Natural killer cell (primary cell): ENCODE data around the gene CYP3A7. TPM values are rescaled to one million over a fixed set of nuclear protein-coding genes. Genes with fewer than 3 reads are reported as not detected.
A peak's percentile ranks its signal among the peaks of the same experiment; 100 is the strongest.

Experiments
- ATAC-seq, 3 donors: fragments of 150-1000 bp in 2 of 3; fragments of 200-7000 bp in 1 of 3; cut with Tn5 transposase; 1 replicate in 1 of 3; 2 replicates in 2 of 3; pipeline ENCODE4 v1.10.0; 2021; ENCODE audit warnings: mild to moderate bottlenecking in 2 of 3, moderate library complexity in 2 of 3
- DNase-seq, 2 donors: peaks; one replicate each; pipeline versions ENCODE4 v3.0.0 to v3.0.0-alpha.2; 2013 to 2021; ENCODE audit warnings: mixed read lengths in 1 of 2
- H3K27ac ChIP-seq: one replicate; pipeline ENCODE4 v1.5.1; 2013; ENCODE audit warnings: mild to moderate bottlenecking, low read length
- H3K27me3 ChIP-seq: one replicate; pipeline ENCODE4 v1.6.1; 2013; ENCODE audit warnings: low read length; ENCODE audit not compliant: control insufficient read depth, insufficient read depth
- H3K36me3 ChIP-seq: one replicate; pipeline ENCODE4 v1.6.1; 2013; ENCODE audit warnings: low read length; ENCODE audit not compliant: control insufficient read depth, insufficient read depth
- H3K4me1 ChIP-seq: one replicate; pipeline ENCODE4 v1.6.1; 2013; ENCODE audit warnings: low read length; ENCODE audit not compliant: control insufficient read depth, insufficient read depth
- H3K4me3 ChIP-seq: one replicate; pipeline ENCODE4 v1.5.1; 2013; ENCODE audit warnings: low read length
- H3K9me3 ChIP-seq: one replicate; pipeline ENCODE4 v1.6.1; 2013; ENCODE audit warnings: low read length; ENCODE audit not compliant: control insufficient read depth, insufficient read depth
- H3K27ac Mint-ChIP-seq, 2 donors: one replicate each; pipeline ENCODE4 v1.8.0; 2022; ENCODE audit warnings: mild to moderate bottlenecking in 2 of 2, mixed read lengths in 2 of 2, moderate library complexity in 1 of 2
- H3K27me3 Mint-ChIP-seq, 2 donors: one replicate each; pipeline ENCODE4 v1.8.0; 2022; ENCODE audit warnings: low read depth in 2 of 2, mixed read lengths in 2 of 2
- H3K36me3 Mint-ChIP-seq: one replicate; pipeline ENCODE4 v1.8.0; 2022; ENCODE audit warnings: mixed read lengths
- H3K4me1 Mint-ChIP-seq, 2 donors: one replicate each; pipeline ENCODE4 v1.8.0; 2022; ENCODE audit warnings: mixed read lengths in 2 of 2
- H3K4me3 Mint-ChIP-seq: one replicate; pipeline ENCODE4 v1.8.0; 2022; ENCODE audit warnings: mild to moderate bottlenecking, moderate library complexity, mixed read lengths
- H3K9me3 Mint-ChIP-seq, 2 donors: one replicate each; pipeline ENCODE4 v1.8.0; 2022; ENCODE audit warnings: mixed read lengths in 2 of 2
- WGBS: methylation state at CpG from one replicate; pipeline ENCODE4 v1.1.7; 2013; ENCODE audit warnings: missing lambda C conversion rate; ENCODE audit not compliant: insufficient coverage; 5-methylcytosine and 5-hydroxymethylcytosine counted together
- intact Hi-C: fragments of 100-400 bp; cut with micrococcal nuclease; formaldehyde crosslinking; loops from one replicate; pipeline ENCODE4 v1.14.2; 2022
- total RNA-seq, 4 donors: library from RNA; stranded (reverse); fragments of 120-200 nt in 1 of 4; gene quantifications; one replicate each; pipeline versions ENCODE4 v1.2.3 to v1.2.4, GENCODE V29; 2013 to 2022
- TF ChIP-seq, protein P1 (sequence below): fragments of 200-600 bp; IDR thresholded peaks from one replicate; pipeline ENCODE4 v1.8.0; 2022; ENCODE audit warnings: antibody characterized with exemption

The CYP3A7 gene
- total RNA-seq, 3 donors from 2014 or later (not counting 1 experiment from before 2014, with no cell fraction given): not detected

DNA sequence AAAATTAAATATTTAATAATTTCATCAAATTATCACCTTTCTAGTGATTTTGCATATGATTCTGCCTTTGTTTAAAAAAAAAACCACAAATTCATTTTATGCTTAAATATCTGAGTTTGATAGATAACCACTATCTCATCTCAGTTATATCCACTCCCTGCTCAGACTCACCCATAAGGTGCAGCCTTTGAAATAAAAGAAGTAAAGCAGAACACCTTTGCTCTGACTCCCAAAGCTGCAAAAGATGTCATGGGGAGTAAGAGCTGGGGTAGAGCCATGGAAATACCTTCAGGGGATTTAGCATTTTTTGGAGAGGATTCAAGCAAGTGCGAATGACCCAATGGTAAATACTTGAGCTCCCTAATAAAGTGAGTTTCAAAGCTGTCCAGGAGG is 40.1 kb downstream of the CYP3A7 start:
- ATAC-seq (no peak), DNase-seq (no peak)
- Mint-ChIP-seq H3K36me3 (no peaks in the 10 kb centered on the region), H3K4me3 (no peak overlapping the region), H3K4me1 (no peaks in the 10 kb centered on the region), H3K27ac (no peak overlapping the region), H3K27me3 (peaks cover 0 to 1% of the 10 kb centered on the region in 2 donors), H3K9me3 (peaks cover 0 to 5% of the 10 kb centered on the region in 2 donors)
- Histone ChIP-seq H3K27ac (no peak overlapping the region), H3K4me3 (no peak overlapping the region), H3K36me3 (no peaks in the 10 kb centered on the region), H3K9me3 (no peaks in the 10 kb centered on the region), H3K27me3 (no peaks in the 10 kb centered on the region), H3K4me1 (no peaks in the 10 kb centered on the region)
- TF ChIP-seq, protein P1, sequence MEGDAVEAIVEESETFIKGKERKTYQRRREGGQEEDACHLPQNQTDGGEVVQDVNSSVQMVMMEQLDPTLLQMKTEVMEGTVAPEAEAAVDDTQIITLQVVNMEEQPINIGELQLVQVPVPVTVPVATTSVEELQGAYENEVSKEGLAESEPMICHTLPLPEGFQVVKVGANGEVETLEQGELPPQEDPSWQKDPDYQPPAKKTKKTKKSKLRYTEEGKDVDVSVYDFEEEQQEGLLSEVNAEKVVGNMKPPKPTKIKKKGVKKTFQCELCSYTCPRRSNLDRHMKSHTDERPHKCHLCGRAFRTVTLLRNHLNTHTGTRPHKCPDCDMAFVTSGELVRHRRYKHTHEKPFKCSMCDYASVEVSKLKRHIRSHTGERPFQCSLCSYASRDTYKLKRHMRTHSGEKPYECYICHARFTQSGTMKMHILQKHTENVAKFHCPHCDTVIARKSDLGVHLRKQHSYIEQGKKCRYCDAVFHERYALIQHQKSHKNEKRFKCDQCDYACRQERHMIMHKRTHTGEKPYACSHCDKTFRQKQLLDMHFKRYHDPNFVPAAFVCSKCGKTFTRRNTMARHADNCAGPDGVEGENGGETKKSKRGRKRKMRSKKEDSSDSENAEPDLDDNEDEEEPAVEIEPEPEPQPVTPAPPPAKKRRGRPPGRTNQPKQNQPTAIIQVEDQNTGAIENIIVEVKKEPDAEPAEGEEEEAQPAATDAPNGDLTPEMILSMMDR: no peak
- intact Hi-C loops: no loop called here
- WGBS: 75% methylated on average over 1 of the region's 1 CpG

DNA sequence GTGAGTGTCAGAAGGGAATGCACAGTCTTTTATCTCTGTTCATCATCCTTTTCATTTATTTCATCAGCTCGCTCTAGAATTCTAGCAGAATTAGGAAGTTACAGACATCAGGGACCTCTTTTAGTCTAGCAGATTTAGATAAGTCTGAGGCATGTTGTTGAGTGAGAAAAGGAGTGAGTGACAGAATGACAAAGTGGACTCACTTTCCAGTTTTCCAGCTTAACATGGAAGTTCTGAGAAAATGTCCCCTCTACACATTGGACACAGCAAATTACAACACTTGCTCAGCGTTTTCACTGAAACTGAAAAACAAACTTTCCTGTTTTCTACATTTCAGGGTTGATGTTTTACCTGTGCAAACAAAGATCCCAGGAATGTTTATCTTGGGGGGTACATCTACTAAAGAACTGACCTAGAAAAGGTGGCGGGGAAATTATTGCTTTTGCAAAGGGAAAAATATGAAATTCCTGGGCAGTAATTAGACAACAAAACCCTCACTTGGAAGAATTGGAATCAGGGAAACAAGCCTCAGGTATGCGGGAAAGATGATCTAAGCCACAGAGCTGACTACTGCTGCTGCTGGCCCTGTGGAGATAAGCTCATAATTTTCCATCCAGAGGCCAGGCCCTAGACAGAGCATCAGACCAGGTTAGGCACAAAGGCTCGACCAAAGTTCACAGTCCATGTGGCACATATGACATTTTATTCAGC is 40.6 kb downstream of the CYP3A7 start:
- Mint-ChIP-seq H3K4me3 (no peak overlapping the region), H3K27me3 (no peaks in the 10 kb centered on the region), H3K4me1 (no peaks in the 10 kb centered on the region), H3K36me3 (no peaks in the 10 kb centered on the region), H3K9me3 (peaks cover 0 to 5% of the 10 kb centered on the region in 2 donors), H3K27ac (no peak overlapping the region)
- Histone ChIP-seq H3K36me3 (no peaks in the 10 kb centered on the region), H3K4me3 (no peak overlapping the region), H3K27ac (no peak overlapping the region), H3K27me3 (no peaks in the 10 kb centered on the region), H3K4me1 (no peaks in the 10 kb centered on the region), H3K9me3 (no peaks in the 10 kb centered on the region)
- intact Hi-C loops: no loop called here
- no peak for DNase-seq
- 91% methylated on average over 3 of the region's 5 CpGs for WGBS
- no peak for ATAC-seq
- TF ChIP-seq, protein P1: no peak

DNA sequence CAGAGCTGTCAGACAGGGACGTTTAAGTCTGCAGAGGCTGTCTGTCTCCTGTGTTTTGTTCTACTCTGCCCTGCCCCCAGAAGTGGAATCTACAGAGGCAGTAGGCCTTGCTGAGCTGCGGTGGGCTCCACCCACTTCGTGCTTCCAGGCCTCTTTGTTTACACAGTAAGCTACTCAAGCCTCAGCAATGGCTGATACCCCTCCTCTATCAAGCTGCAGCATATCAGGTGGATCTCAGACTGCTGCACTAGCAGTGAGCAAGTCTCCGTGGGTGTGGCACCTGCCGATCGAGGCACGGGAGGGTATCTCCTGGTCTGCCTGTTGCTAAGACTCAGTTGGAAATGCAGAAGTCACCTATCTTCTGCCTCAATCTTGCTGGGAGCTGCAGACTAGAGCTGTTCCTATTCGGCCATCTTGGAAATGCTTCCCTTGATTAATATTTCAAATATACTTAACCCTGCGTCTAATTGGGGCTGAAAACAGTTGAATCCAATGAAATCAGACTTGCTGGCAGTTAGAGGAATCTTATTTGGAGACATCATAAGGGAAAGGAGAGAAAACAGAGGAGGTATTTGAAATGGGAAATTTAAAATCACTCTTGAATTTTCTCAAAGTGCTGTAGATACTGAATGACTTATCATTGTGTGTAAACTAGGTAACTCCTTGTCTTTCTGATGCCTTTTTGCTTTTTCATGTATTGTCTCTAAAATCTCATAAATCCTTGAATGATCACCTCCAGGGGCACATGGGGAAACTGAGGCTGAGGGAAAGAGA is 41.4 kb downstream of the CYP3A7 start:
- Mint-ChIP-seq H3K36me3 (peaks cover 5% of the 10 kb centered on the region), H3K27me3 (peaks cover 0 to 5% of the 10 kb centered on the region in 2 donors), H3K4me1 (no peaks in the 10 kb centered on the region), H3K4me3 (no peak overlapping the region), H3K9me3 (peaks cover 0 to 7% of the 10 kb centered on the region in 2 donors), H3K27ac (no peak overlapping the region)
- DNase-seq: peak in 1 of 2 donors; percentile 52
- no peaks in the 10 kb centered on the region for H3K27me3 ChIP-seq
- TF ChIP-seq, protein P1: no peak
- H3K9me3 ChIP-seq: no peaks in the 10 kb centered on the region
- ATAC-seq: no peak
- H3K27ac ChIP-seq: no peak overlapping the region
- intact Hi-C loops: no loop called here
- H3K4me1 ChIP-seq: no peaks in the 10 kb centered on the region
- 68% methylated on average over 9 of the region's 9 CpGs for WGBS
- H3K36me3 ChIP-seq: no peaks in the 10 kb centered on the region
- H3K4me3 ChIP-seq: no peak overlapping the region
